GM18909 (cell line): Measurements from ENCODE around the gene FBXO10.
"Not testable (repeated sequence)": the region's sequence is repeated elsewhere in the genome, so short reads cannot be mapped to it uniquely, and the experiment has no call there.

Experiments used
- ATAC-seq: cut with Tn5 transposase; IDR thresholded peaks from one replicate; pipeline ENCODE4 v1.9.1; 2021; ENCODE audit warnings: mild to moderate bottlenecking; ENCODE audit not compliant: unreplicated experiment, poor library complexity

FBXO10 gene

DNA sequence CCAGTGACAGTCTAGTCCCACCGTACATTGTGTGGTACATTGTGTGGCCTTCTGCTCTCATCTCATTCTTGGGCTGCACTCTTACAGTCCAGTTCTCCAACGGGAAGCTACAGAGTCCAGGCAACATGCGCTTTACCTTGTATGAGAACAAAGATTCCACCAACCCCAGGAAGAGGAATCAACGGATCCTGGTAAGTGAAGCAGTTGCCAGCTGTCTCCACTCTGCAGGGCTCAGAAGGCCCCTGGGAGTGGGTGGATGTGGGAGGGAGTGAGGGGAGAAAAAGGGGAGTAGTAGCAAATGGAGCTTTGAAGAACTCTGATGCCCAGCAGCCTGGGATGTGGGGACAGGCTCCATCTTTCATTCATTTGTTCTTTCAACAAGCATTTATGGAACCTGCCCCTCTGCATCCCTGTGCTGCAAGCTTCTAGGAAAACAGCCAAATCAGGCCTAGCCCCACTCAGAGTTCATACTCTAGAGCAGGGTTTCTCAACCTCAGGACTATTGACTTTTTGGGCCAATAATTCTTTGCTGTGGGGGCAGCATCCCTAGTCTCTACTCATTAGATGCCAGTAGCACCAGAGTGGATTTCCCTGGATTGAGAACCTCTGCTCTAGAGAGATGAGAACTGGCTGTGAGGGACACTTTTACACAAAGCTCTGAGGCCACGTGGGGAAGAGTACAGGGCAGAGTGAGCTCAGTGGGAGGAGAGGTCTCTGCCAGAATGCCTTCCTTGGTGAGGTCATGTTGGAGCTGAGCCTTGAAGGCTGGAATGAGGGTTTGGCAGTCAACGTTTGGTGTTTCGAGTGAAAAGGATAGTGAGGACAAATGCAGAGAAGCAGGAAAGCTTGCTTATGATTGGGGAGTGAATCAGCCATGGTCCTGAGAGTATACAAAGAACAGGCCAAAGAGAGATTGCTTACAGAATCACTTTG, 89.3 kb downstream of the FBXO10 start:
- no peak for ATAC-seq

DNA sequence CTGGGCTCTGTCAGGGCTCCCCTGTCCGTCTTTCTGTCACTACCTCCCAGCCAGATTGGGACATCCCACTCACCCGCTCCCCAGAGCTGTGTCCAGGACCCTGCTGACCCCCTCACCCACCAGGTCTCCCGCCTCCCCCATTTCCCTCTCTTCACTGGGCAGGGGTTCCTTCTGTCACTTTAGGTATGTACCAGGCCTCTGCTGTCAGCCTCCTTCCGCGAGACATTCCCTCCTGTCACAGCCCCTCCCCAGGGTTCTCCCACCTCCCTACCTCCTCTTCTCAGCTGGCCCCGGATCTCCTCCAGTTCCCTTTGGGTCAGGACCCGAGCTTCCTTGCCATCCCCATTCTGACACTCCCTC, 89.9 kb downstream of the FBXO10 start:
- ATAC-seq, result no peak

DNA sequence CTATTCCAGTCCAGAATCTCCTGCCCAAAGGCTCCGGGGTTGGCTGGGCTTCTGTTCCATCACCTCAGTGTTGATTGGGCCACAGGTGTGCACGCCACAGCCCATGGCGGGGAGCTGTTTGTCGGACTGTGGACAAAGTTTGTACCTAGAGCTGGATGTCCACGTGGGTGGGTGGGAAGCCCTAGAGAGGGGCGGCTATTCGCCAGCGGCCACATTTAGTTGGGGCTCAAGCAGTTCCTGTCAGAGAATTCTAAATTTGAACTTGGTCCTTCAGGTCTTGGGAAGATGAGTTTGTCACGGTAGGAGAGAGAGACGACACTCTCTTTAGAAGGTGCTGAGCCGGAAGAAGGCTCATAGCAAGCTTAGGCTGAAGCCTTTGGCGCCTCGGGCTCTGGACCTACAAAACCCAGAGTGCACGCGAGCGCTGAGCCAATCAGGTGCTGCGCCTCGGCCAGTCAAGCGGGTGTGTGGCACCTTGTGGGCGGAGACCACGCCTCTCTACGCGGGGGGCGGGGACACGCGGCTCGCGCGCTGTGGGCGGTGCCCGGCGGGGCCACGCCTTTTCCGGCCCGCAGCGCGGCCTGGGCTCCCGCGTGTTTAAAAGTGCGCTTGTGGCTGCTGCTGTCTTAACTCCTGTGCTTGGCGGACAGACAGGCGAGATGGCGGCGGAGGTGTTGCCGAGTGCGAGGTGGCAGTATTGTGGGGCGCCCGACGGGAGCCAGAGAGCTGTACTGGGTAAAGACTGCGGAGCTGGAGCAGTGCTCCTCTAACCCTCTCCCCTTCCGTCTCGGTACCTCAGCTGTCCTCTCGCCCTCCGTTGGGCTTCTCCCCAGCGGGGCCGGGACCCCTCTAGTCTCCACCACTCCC, 90.6 kb downstream of the FBXO10 start, which contains the start of gene POLR1E:
POLR1E (plus strand) TSS at position 560 of the 867 bp plus-strand sequence; CDS start at position 660, 100 bp downstream.
- ATAC-seq, result peak; percentile 96

DNA sequence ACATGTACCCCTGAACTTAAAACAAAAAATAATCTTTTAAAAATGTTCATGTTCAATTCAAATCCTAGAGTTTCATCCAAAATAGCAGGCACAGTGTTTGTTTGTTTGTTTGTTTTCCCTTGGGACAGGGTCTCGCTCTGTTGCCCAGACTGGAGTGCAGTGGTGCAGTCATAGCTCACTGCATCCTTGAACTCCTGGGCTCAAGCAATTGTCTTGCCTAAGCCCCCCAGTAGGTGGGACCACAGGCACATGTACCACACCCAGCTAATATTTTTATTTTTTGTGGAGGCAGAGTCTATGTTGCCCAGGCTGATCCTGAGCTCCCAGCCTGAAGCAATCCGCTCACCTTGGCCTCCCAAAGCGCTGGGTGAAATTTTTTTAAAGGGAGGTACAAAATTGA, 95.4 kb downstream of the FBXO10 start:
- ATAC-seq, result no peak

DNA sequence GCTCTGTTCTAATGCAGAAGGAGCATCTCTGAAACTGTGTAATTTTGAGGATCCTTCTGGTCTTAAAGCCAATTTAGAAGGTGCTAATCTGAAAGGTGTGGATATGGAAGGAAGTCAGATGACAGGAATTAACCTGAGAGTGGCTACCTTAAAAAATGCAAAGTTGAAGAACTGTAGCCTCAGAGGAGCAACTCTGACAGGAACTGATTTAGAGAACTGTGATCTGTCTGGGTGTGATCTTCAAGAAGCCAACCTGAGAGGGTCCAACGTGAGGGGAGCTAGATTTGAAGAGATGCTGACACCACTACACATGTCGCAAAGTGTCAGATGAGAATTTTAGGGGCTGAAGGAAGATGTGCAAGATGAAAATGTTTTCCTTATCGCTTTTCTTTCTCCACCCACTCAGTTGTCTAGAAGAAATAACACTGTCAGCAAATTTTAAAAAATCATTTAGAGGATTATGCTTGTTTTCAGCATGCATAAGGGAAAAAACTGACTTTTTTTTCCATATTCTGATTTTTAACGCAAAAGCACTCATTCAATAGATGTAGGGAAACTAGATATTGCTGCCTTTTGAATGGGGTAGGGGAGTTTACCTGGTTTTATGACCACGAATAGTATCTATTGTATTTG, 98.1 kb downstream of the FBXO10 start:
- not testable (repeated sequence) for ATAC-seq

DNA sequence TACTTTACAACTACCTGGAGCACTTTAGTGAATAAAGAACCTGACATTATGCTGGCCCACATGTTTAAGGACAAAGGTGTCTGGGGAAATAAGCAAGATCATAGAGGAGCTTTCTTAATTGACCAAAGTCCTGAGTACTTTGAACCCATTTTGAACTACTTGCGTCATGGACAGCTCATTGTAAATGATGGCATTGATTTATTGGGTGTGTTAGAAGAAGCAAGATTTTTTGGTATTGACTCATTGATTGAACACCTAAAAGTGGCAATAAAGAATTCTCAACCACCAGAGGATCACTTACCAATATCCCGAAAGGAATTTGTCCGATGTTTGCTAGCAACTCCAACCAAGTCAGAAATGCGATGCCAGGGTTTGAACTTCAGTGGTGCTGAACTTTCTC, 98.7 kb downstream of the FBXO10 start:
- not testable (repeated sequence) for ATAC-seq

DNA sequence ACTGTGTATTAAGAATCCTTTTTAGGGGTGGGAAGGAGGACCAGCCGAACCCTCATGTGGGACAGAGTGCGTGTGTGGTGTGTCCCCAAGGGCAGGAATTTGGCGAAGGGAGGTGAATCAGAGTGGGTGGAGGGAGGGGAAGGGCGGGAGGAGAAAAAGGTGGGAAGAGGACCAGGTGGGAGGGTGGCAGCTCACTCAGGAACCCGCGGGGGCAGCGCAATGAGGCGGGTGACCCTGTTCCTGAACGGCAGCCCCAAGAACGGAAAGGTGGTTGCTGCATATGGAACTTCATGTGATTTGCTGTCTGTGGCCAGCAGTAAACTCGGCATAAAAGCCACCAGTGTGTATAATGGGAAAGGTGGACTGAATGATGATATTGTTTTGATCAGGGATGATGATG, 99.2 kb downstream of the FBXO10 start:
- no peak for ATAC-seq

DNA sequence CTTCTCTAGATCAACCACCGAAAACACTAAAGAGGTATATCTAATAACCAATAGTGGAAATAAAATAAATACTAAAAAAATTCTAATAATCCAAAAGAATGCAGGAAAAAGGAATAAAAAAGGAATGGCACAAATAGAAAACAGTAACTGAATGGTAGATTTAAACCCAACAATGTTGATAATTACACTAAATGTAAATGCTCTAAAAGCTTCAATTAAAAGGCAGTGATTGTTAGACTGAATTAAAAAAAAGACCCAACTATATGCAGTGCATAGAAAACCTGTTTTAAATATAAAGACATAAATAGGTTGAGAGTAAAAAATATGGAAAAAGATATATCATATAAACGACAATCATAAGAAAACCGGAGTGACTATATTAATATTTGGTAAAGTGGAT, 101.7 kb downstream of the FBXO10 start:
- no peak for ATAC-seq

DNA sequence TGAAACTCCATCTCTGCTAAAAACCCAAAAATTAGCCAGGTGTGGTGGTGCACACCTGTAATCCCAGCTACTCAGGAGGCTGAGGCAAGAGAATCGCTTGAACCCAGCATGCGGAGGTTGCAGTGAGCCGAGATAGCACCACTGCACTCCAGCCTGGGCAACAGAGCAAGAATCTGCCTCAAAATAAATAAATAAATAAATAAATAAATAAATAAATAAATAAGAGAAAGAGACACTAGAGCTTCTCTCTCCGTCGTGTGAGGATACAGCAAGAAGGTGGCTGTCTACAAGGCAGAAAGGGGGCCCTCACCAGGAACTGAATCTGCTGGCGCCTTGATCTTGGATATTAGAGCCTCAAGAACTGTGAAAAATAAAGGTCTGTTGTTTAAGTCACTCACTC, 102.2 kb downstream of the FBXO10 start:
- ATAC-seq, result not testable (repeated sequence)

DNA sequence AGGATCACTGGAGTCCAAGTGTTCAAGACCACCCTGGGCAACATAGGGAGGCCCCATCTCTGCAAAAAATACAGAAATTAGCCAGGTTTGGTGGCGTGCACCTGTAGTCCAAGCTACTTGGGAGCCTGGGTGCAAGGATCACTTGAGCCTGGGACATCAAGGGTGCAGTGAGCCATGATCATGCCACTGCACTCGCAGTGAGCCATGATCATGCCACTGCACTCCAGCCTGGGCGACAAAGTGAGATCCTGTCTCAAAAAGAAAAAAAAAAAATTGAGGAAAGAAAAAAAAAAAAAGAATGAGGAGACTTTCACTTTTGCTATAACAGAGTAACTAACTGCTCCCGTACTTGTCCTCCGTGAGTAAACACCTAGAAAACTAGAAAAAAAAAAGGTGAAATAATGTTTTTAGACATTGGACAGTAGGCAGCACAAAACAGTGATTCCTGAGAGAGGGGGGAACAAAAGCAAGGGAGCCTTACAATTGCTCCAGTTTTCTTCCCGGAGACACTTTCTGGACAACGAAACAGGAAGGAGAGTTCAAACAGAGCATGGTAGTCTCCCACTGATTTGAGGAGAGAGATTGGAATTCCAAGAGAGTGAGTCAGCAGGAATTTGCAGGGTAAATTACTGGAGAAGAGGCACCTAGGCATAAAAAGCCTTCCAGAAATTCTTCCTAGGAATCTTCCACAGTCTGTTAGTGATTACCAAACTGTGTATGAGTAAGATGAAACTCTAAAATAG, 104.1 kb downstream of the FBXO10 start:
- ATAC-seq, result no peak

DNA sequence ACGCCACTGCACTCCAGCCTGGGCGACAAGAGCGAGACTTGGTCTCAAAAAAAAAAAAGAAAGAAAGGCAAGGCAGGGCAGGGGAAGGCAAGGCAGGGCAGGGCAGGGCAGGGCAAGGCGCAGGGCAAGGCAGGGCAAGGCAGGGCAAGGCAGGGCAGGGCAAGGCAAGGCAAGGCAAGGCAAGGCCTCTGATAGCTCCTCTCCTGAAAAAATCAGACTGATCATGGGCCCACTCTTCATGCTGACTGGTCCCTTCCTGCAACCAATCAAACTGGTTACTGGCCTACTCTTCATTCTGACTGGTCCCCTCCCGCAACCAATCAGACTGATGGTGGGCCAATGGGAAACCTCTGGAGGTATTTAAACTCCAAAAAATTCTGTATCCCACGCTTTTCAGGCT, 107.6 kb downstream of the FBXO10 start:
- no peak for ATAC-seq

DNA sequence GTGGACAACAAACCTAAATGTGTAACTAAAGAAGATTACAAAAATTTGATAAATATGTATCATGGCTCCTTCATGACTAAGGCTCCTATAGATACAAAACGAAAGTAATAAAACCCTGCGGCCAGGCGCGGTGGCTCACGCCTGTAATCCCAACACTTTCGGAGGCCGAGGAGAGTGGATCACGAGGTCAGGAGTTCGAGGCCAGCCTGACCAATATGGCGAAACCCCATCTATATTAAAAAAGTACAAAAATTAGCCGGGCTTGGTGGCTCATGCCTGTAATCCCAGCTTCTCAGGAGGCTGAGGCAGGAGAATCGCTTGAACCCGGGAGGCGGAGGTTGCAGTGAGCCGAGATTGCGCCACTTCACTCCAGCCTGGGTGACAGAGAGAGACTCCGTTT, 108.7 kb downstream of the FBXO10 start:
- ATAC-seq, result not testable (repeated sequence)

DNA sequence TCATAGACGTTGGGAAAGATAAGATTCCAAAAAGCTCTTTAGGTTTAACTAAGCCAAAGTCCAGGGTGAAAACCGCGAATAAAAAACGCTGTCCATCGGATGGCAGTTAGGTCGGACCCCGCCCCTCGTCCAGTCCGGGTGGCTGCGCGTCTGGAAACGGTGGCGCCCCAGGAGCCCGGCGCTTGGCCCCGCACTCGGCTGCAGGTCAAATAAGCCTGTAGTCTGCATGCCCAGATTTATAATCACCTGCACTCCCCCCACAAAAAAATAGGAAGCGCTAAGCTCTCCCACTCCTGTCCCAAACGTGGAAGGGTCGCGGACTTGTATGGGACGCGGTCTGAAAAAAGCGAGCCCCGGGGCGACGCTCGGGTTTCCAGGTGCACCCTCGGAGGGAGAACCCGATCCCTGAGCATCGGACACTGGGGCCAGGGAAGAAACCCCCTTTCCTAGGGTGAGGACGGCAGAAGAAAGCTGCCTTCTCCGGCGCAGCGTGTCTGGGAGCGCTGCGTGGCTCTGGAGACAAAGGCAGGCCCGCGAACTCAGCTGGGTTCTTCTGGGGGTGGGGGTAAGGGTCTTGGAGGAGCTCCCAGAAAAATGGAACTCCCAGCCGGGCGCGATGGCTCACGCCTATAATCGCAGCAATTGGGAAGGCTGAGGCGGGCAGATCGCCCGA, 110.0 kb downstream of the FBXO10 start:
- peak; percentile 7 for ATAC-seq

DNA sequence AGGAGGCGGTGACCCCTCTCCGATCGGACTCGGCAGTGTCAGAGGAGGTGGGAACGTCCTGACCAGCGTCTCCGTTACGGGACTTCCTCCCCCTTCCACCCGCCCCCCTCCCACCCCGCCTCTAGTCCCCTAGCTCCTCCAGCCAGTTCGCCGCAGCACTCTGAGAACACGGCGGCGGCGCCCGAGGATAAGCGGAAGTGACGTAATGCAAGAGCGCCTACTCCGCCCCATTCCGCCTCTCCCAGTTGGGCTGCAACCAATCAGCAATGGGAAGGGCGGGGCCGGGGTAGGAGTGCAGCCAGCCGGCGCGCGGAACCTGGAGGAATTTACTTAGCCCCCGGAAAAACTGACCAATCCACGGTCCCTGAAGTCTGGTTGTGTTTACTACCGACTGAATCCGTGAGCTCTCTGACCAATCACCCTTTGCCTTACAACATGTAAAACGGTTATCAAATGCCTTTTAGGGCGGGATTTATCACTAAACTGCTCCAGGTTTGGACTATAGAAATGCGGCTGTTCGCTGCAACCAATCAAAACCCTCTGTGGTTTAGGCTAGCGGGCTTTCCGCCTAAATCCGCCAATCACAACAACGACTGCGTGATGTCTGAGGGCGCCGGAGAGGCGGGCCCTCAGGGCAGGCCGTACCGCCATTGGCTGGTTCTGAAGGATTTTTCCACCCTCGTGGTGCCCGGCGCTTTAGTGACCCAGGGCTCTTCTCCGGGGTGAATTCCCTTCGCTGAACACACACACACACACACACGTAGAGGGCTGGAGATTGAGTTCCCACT, 110.7 kb downstream of the FBXO10 start, which contains the start of gene ZBTB5:
ZBTB5 (minus strand) TSS at position 202 of the 788 bp plus-strand sequence. CDS start 22,899 bp downstream, outside the sequence.
- ATAC-seq, result peak; percentile 78

DNA sequence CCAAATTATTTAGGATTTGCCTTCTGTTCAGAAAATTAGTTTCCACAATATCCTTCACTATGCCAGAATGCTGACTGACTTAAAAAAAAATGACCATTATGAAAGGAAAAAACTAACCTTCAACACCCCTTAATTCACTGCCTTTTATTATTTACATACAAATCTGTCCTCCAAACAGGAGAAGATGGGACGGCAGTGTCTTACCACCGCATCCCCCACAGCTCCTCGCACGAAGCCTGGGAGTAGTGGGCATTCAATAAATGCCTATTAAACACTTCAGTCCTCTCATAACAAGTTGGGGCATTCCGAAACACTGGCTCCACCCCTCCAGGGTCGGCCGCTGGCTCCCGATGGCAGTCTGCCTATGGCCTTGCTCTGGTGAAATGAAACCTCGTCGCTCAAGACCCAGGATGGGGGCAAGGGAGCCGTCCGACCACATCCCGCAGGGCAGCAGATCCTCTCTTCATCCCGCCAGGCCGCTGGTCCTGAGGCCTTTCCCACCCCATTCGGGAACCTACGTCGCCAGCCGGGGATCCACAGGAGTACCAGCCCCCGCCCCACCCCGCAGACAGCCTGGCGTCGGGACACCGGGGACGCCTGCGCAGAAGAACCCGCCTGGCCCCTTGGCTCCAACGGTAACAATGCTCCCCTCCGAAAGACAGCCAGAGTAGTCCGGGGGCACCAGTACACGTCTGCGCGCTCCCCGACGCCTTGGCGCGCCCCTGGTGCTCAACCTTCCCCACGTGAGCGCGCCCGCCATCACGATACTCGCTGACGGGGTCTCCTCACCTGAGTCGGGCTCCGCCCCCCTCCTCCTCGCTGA, 111.5 kb downstream of the FBXO10 start:
- peak; percentile 45 for ATAC-seq

DNA sequence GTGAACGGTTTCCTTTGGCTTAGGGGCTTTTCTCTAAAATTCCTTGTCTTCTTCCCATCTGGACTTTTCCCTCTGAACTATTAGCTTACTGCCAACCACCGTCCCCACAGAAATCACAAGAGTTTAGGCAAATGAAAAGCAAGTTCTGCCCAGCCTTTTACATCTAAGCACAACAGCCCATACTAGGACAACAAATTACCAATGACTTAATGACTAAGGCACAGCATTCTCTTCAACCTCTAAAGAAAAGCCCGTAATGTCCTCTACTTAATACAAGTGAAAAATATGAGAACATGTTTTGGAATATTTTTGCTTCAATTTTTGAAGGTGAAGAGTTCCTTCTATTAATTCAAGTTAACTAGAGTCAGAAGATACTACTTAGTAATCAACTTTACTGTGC, 112.2 kb downstream of the FBXO10 start:
- no peak for ATAC-seq
